ENCODE data around the gene POLR2I. TPM values are rescaled to one million over a fixed set of nuclear protein-coding genes. Genes with fewer than 3 reads are reported as not detected.
A peak's percentile ranks its signal among the peaks of the same experiment; 100 is the strongest.

Gene POLR2I
- total and polyA plus RNA-seq, 2 of the 13 experiments (the other 11 are each of a cell fraction or from before 2014, with no cell fraction given) = 40.5 to 104 TPM

GRCh38 chr19:36128392-36128736 is 13.7 kb upstream of the POLR2I start (continued):
- TF ChIP-seq RAD51 (IDR thresholded peaks at IDR 0.05; ENCODE audit: borderline replicate concordance) = no peak
- no peak for TF ChIP-seq ZNF207 (IDR thresholded peaks at IDR 0.05; ENCODE audit: borderline replicate concordance)
- TF ChIP-seq PHF21A (CRISPR knock-in tag; IDR thresholded peaks at IDR 0.05) = 0 out of 2 replicates have a peak, but pooled peaks have one; percentile 5

DNA sequence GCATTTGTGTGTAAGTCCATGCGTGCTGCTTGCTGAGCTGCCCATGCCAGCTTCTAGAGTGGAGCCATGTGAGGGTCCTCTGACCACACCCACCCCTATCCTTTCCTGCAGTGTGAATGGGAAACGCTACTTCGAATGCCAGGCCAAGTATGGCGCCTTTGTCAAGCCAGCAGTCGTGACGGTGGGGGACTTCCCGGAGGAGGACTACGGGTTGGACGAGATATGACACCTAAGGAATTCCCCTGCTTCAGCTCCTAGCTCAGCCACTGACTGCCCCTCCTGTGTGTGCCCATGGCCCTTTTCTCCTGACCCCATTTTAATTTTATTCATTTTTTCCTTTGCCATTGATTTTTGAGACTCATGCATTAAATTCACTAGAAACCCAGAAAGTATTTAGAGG is 10.9 kb upstream of the POLR2I start:
- Histone ChIP-seq H3K27me3 (ENCODE audit: control insufficient read depth in 1 of 2, insufficient read depth in 2 of 2, low read length in 2 of 2) (no peaks in the 10 kb centered on the region), H3K9ac (ENCODE audit: insufficient read depth, low read depth, low read length) (no peak overlapping the region), H3K79me2 (ENCODE audit: insufficient read depth, low read length) (peaks cover 7% of the 10 kb centered on the region), H2AFZ (ENCODE audit: low read length) (no peak overlapping the region), H3K4me2 (ENCODE audit: low read depth, low read length) (no peak overlapping the region), H4K20me1 (ENCODE audit: insufficient read depth, low read length) (no peaks in the 10 kb centered on the region), H3K36me3 (replicated peaks in 1 of 2; ENCODE audit: control insufficient read depth in 1 of 2, insufficient read depth in 2 of 2, low read length in 2 of 2) (peaks cover 12 to 34% of the 10 kb centered on the region in 2 experiments; a peak in 4 of 5 replicates), H3K4me3 (replicated peaks in 1 of 3; ENCODE audit: insufficient read depth in 1 of 3, low read depth in 2 of 3, low read length in 3 of 3) (no peak overlapping the region), H3K9me3 (ENCODE audit: low read length) (no peaks in the 10 kb centered on the region), H3K4me1 (ENCODE audit: insufficient read depth, low read length) (peaks cover 44% of the 10 kb centered on the region), H3K27ac (ENCODE audit: extremely low read length, insufficient read depth, low read length) (no peak overlapping the region)
- ChIA-PET POLR2A (interaction anchor here (1.6 kb wide), 1 partner anchor 11 kb away, joined by 4 read pairs; the partner anchor contains the start of genes POLR2I and TBCB), CTCF (ENCODE audit: low intra/inter-chr PET ratio, low total read pairs) (no interaction called here)
- BruUV-seq (replicated peaks) = no TSS peak
- FAIRE-seq = no peak
- in situ Hi-C loops (cut with HindIII; ENCODE audit: extremely low pct_ligation_motif_present, low pct_unique_long_range_greater_than_20kb) = loop anchor here (5.0 kb wide), 1 partner anchor 47 kb away; no protein-coding TSS in a partner anchor
- TF ChIP-seq FOXP1 (IDR thresholded peaks at IDR 0.05) (no peak), FOXP1 (CRISPR knock-in tag; IDR thresholded peaks at IDR 0.05) (no peak), ESRRA (CRISPR knock-in tag; IDR thresholded peaks at IDR 0.05; ENCODE audit: low read depth) (no peak), PAF1 (CRISPR knock-in tag; IDR thresholded peaks at IDR 0.05) (no peak), ZBTB14 (CRISPR knock-in tag; IDR thresholded peaks at IDR 0.05) (no peak), MATR3 (CRISPR knock-in tag; IDR thresholded peaks at IDR 0.05) (no peak), ZNF558 (CRISPR knock-in tag; IDR thresholded peaks at IDR 0.05; ENCODE audit: borderline replicate concordance) (no peak), ZMYM4 (CRISPR knock-in tag; IDR thresholded peaks at IDR 0.05) (no peak), ZNF75D (CRISPR knock-in tag; IDR thresholded peaks at IDR 0.05; ENCODE audit: borderline replicate concordance) (no peak)
- TF ChIP-seq, protein P1, sequence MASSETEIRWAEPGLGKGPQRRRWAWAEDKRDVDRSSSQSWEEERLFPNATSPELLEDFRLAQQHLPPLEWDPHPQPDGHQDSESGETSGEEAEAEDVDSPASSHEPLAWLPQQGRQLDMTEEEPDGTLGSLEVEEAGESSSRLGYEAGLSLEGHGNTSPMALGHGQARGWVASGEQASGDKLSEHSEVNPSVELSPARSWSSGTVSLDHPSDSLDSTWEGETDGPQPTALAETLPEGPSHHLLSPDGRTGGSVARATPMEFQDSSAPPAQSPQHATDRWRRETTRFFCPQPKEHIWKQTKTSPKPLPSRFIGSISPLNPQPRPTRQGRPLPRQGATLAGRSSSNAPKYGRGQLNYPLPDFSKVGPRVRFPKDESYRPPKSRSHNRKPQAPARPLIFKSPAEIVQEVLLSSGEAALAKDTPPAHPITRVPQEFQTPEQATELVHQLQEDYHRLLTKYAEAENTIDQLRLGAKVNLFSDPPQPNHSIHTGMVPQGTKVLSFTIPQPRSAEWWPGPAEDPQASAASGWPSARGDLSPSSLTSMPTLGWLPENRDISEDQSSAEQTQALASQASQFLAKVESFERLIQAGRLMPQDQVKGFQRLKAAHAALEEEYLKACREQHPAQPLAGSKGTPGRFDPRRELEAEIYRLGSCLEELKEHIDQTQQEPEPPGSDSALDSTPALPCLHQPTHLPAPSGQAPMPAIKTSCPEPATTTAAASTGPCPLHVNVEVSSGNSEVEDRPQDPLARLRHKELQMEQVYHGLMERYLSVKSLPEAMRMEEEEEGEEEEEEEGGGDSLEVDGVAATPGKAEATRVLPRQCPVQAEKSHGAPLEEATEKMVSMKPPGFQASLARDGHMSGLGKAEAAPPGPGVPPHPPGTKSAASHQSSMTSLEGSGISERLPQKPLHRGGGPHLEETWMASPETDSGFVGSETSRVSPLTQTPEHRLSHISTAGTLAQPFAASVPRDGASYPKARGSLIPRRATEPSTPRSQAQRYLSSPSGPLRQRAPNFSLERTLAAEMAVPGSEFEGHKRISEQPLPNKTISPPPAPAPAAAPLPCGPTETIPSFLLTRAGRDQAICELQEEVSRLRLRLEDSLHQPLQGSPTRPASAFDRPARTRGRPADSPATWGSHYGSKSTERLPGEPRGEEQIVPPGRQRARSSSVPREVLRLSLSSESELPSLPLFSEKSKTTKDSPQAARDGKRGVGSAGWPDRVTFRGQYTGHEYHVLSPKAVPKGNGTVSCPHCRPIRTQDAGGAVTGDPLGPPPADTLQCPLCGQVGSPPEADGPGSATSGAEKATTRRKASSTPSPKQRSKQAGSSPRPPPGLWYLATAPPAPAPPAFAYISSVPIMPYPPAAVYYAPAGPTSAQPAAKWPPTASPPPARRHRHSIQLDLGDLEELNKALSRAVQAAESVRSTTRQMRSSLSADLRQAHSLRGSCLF (CRISPR knock-in tag; IDR thresholded peaks at IDR 0.05; ENCODE audit: borderline replicate concordance) = no peak
- DNase-seq (ENCODE audit: low spot score) = no peak
- WGBS (ENCODE audit: low lambda C conversion rate) = 99% methylated on average over 8 of the region's 9 CpGs
- no peak for ATAC-seq
- intact Hi-C loops (cut with micrococcal nuclease; ENCODE audit: unreplicated experiment) = loop anchor here (10.0 kb wide), 1 partner anchor 369 kb away; no protein-coding TSS in a partner anchor
